HFF-Myc (cell line): ENCODE measurements around the gene GJC1.

Source experiments
- DNase-seq: peaks from one replicate; pipeline ENCODE4 v3.0.0-alpha.2; 2011; ENCODE audit warnings: low read depth; ENCODE audit errors: extremely low read depth
- H3K4me3 ChIP-seq: replicated peaks from 2 replicates; pipeline ENCODE4 v1.5.1; 2011; ENCODE audit warnings: low read depth, mild to moderate bottlenecking, control low read depth, low read length
- CTCF ChIP-seq: IDR thresholded peaks from 2 replicates; pipeline ENCODE4 v1.5.1; 2012; ENCODE audit warnings: mild to moderate bottlenecking, low read depth, low read length, control low read depth; ENCODE audit errors: missing control alignments

GJC1 gene

DNA sequence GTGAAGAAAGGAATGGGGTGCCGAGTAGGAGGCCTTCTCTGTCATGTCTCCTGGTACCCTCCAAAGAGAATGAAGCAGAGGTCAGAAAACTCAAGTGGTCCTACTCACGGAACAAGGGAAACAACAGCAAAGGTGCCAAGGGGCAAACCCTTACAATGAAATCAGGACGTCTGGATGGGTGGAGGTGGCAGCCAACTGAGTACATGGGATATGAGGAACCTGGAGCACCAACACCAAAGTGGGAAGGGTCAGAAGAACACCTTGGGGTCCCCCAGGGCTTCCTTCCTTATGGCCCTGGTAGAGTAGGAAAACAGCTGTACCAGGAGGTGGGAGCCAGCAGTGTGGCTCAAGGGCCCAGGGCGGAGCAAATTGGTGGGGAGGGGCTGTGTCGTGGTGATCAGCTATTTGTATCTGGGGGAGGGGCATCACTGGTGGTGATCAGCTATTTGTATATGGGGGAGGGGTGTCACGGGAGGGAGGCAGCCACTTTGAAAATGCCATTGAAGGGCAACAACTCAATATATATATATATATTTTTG is 18.2 kb upstream of the GJC1 start:
- no peak for DNase-seq
- H3K4me3 ChIP-seq, result no peak overlapping the region

GRCh38 chr17:44847586-44847985 is 17.5 kb upstream of the GJC1 start, which contains the start of gene HIGD1B:
HIGD1B (plus strand) TSS chr17:44847883; CDS start chr17:44848153, 270 bp downstream.
- DNase-seq, result no peak
- H3K4me3 ChIP-seq, result no peak within 1 kb of the TSS
- TF ChIP-seq CTCF, result no peak

More for the DNA sequence above, 18.2 kb upstream of the GJC1 start:
- no peak for TF ChIP-seq CTCF

GRCh38 chr17:44846206-44846605 is 16.1 kb upstream of the GJC1 start:
- TF ChIP-seq CTCF, result no peak
- H3K4me3 ChIP-seq, result no peak overlapping the region
- DNase-seq, result no peak

DNA sequence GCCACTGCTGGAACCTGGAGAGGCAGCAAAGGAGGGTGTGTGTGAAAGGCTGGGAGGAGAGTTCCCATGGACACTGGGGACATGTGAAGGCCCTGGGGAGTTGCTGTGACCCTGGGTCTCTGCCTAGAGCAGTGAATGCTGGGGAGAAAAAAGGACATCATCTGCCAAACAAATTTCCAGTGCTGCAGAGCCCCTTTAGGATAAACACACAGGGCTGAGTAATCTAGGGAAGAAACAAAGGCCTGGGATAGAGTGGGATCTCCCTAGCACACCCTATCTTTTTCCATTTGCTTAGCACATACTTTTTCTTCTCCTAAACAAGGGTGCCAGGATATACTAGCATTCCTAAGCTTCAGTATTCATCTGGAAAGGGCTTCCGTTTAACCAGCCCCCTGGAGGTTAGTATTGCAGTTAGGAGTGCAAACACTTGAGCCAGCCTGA is 14.3 kb upstream of the GJC1 start:
- DNase-seq, result no peak
- H3K4me3 ChIP-seq, result no peak overlapping the region
- peak; percentile 10 for TF ChIP-seq CTCF

GRCh38 chr17:44842748-44843147 is 12.7 kb upstream of the GJC1 start:
- TF ChIP-seq CTCF, result no peak
- no peak overlapping the region for H3K4me3 ChIP-seq
- no peak for DNase-seq

DNA sequence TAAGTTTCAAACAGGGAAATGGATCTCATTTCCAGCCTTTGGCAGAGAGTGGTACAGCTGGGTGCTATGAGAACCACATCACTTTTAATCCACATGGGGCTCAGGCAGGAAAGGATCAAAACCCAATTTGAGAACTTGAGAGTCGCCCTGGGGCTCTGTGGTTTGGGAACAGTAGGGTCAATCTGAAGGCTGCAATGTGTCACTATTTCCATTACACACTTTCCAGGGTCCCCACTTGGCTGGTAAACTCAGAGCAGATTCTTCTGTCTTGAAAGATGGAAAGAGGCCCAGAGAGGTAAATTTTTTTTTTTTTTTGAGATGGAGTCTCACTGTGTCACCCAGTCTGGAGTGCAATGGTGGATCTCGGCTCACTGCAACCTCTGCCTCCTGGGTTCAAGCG is 10.8 kb upstream of the GJC1 start:
- TF ChIP-seq CTCF, result no peak
- DNase-seq, result no peak
- no peak overlapping the region for H3K4me3 ChIP-seq

- no peak for DNase-seq
- TF ChIP-seq CTCF, result no peak
Measured at GRCh38 chr17:44840274-44840673, 10.2 kb upstream of the GJC1 start.

More at GRCh38 chr17:44840274-44840673, 10.2 kb upstream of the GJC1 start:
- no peak overlapping the region for H3K4me3 ChIP-seq
